K562 (cell line): ENCODE data around the gene PFN3. TPM values are rescaled to one million over a fixed set of nuclear protein-coding genes. Genes with fewer than 3 reads are reported as not detected.
A peak's percentile ranks its signal among the peaks of the same experiment; 100 is the strongest.

ENCODE experiments used
- ATAC-seq: fragments of 200-7000 bp; cut with Tn5 transposase; 3 replicates; pipeline ENCODE4 v1.9.1; 2020; ENCODE audit warnings: moderate library complexity
- BruUV-seq: library from RNA; stranded (reverse); fragments of 400-500 nt; replicated peaks from 2 replicates; lab custom pipeline; 2021; lab: Mats Ljungman, UMichigan
- CTCF ChIA-PET: fragments of 300-600 bp; formaldehyde crosslinking; extraction: SDS; loops from one replicate; lab custom pipeline; 2021; ENCODE audit warnings: low intra/inter-chr PET ratio; lab: Yijun Ruan, JAX
- POLR2A ChIA-PET: fragments of 300-600, 350-650 bp; sonication (Branson Sonifier 250); formaldehyde crosslinking; extraction: SDS; loops from one replicate; lab custom pipeline; 2021; ENCODE audit warnings: antibody characterized with exemption, inconsistent platforms; lab: Yijun Ruan, JAX
- DNase-seq, 4 experiments: peaks; one replicate each; pipeline versions ENCODE4 v3.0.0 to v3.0.0-alpha.2; 2011 to 2018; ENCODE audit warnings: low spot score in 3 of 4, mixed read lengths in 3 of 4; ENCODE audit errors: extremely low read depth in 1 of 4
- FAIRE-seq: peaks from 2 replicates; lab custom pipeline; 2011; peaks lifted over from hg19 to GRCh38; lab: Jason Lieb, UNC
- H2AFZ ChIP-seq: 2 replicates; pipeline ENCODE4 v1.6.0; 2011; ENCODE audit warnings: low read depth, low read length, control low read depth, inconsistent platforms
- H3K27ac ChIP-seq: fragments of 200-600 bp; 3 replicates; pipeline ENCODE4 v1.8.0; 2011; ENCODE audit warnings: low read depth, mild to moderate bottlenecking, control low read depth, inconsistent platforms, low read length, moderate library complexity, mixed read lengths; ENCODE audit errors: extremely low read depth
- H3K27me3 ChIP-seq, 2 experiments: fragments of 300-600 bp in 1 of 2; 2 replicates in 1 of 2; 3 replicates in 1 of 2; pipeline versions ENCODE4 v1.6.0 to v1.8.0; 2011; ENCODE audit warnings: inconsistent platforms in 2 of 2, low read length in 2 of 2, mild to moderate bottlenecking in 1 of 2, mixed read lengths in 1 of 2, moderate library complexity in 1 of 2; ENCODE audit not compliant: control insufficient read depth in 2 of 2, insufficient read depth in 2 of 2
- H3K36me3 ChIP-seq: fragments of 300-600 bp; 3 replicates; pipeline ENCODE4 v1.8.0; 2011; ENCODE audit warnings: mild to moderate bottlenecking, low read length, inconsistent platforms; ENCODE audit not compliant: control insufficient read depth, insufficient read depth
- H3K4me1 ChIP-seq, 2 experiments: fragments of 200-600 bp in 1 of 2; replicated peaks in 1 of 2; 2 replicates in 1 of 2; 3 replicates in 1 of 2; pipeline versions ENCODE4 v1.5.1 to v1.8.0; 2011; ENCODE audit warnings: inconsistent platforms in 2 of 2, low read length in 2 of 2, mild to moderate bottlenecking in 1 of 2, mixed read lengths in 1 of 2, moderate library complexity in 1 of 2; ENCODE audit not compliant: control insufficient read depth in 2 of 2, insufficient read depth in 2 of 2
- H3K4me2 ChIP-seq: 2 replicates; pipeline ENCODE4 v1.6.1; 2011; ENCODE audit warnings: low read length, control low read depth, inconsistent platforms, mixed read lengths; ENCODE audit not compliant: insufficient read depth
- H3K4me3 ChIP-seq: fragments of 200-600 bp; sonication (generic), shearing (Covaris generic); 2 replicates; pipeline ENCODE4 v1.5.1; 2016; ENCODE audit warnings: control low read depth, inconsistent platforms
- H3K79me2 ChIP-seq: fragments of 200-600 bp; 3 replicates; pipeline ENCODE4 v1.8.0; 2011; ENCODE audit warnings: low read length, inconsistent platforms; ENCODE audit not compliant: control insufficient read depth, insufficient read depth
- H3K9ac ChIP-seq, 2 experiments: 2 replicates each; pipeline versions ENCODE4 v1.6.0 to v1.6.1; 2011; ENCODE audit warnings: low read depth in 2 of 2, low read length in 2 of 2, control low read depth in 1 of 2, inconsistent platforms in 1 of 2, mild to moderate bottlenecking in 1 of 2, mixed read lengths in 1 of 2; ENCODE audit not compliant: insufficient read depth in 1 of 2
- H3K9me1 ChIP-seq: one replicate; pipeline ENCODE4 v1.6.0; 2011; ENCODE audit warnings: inconsistent platforms, mild to moderate bottlenecking, low read length, moderate library complexity; ENCODE audit not compliant: control insufficient read depth, insufficient read depth
- H3K9me3 ChIP-seq: replicated peaks from 2 replicates; pipeline ENCODE4 v1.5.1; 2011; ENCODE audit warnings: low read depth, low read length, inconsistent platforms; ENCODE audit not compliant: control insufficient read depth, insufficient read depth
- H4K20me1 ChIP-seq: replicated peaks from 2 replicates; pipeline ENCODE4 v1.6.1; 2011; ENCODE audit warnings: low read length, inconsistent platforms, mixed read lengths; ENCODE audit not compliant: control insufficient read depth, insufficient read depth
- CBFA2T2 ChIP-seq: fragments of 450-650 bp; conservative IDR thresholded peaks from 2 replicates; pipeline ENCODE4 v1.6.1; 2017; ENCODE audit warnings: mild to moderate bottlenecking
- CTCF ChIP-seq, 3 experiments: IDR thresholded peaks in 2 of 3; conservative IDR thresholded peaks in 1 of 3; 2 replicates each; pipeline ENCODE4 v1.5.1; 2011 to 2012; ENCODE audit warnings: low read length in 3 of 3, mild to moderate bottlenecking in 3 of 3, control low read depth in 2 of 3, improper control_type of control experiment in 1 of 3, inconsistent platforms in 1 of 3, low read depth in 1 of 3, mixed read lengths in 1 of 3, moderate library complexity in 1 of 3; ENCODE audit not compliant: insufficient read depth in 2 of 3
- GATA2 ChIP-seq: sonication (generic); formaldehyde crosslinking; IDR thresholded peaks from 2 replicates; pipeline ENCODE4 v1.4.0; 2020; ENCODE audit warnings: mild to moderate bottlenecking, missing genetic modification reagents
- JUND ChIP-seq, 2 experiments: IDR thresholded peaks; 2 replicates in 1 of 2; 3 replicates in 1 of 2; pipeline ENCODE4 v1.6.1; 2011; ENCODE audit warnings: borderline replicate concordance in 2 of 2, low read depth in 2 of 2, low read length in 2 of 2, improper control_type of control experiment in 1 of 2, missing biosample characterization in 1 of 2, missing genetic modification characterization in 1 of 2, missing genetic modification reagents in 1 of 2
- RNF2 ChIP-seq: sonication (generic); IDR thresholded peaks from 2 replicates; pipeline ENCODE4 v1.6.1; 2016
- SMARCA4 ChIP-seq: fragments of 450-650 bp; IDR thresholded peaks from 2 replicates; pipeline ENCODE4 v1.6.1; 2016
- ZBTB2 ChIP-seq: fragments of 450-650 bp; IDR thresholded peaks from 2 replicates; pipeline ENCODE4 v1.6.1; 2016; ENCODE audit warnings: antibody characterized with exemption
- WGBS: fragments of 100-300 bp; shearing (Covaris generic); methylation state at CpG from one replicate; pipeline ENCODE4 v1.1.6; 2016; ENCODE audit warnings: low coverage, mixed read lengths; ENCODE audit not compliant: insufficient coverage; ENCODE audit errors: missing lambda C conversion rate; 5-methylcytosine and 5-hydroxymethylcytosine counted together
- in situ Hi-C: fragments of 300-500 bp; cut with MboI; formaldehyde crosslinking; loops from 4 replicates; pipeline ENCODE4 v1.15.0; 2018; ENCODE audit warnings: inconsistent platforms, mixed read lengths
- intact Hi-C: fragments of 100-400 bp; cut with micrococcal nuclease; formaldehyde crosslinking; loops from 2 replicates; pipeline ENCODE4 v1.14.2; 2022
- polyA plus RNA-seq, 8 experiments: library from polyadenylated mRNA; depleted of rRNA in 4 of 8; stranded (reverse) in 5 of 8; unstranded in 3 of 8; fragments of >200 nt; fragmentation: Nextera tagmentation in 2 of 8; fragmentation: Illumina TruSeq in 1 of 8; extraction: Ambion mirVana in 2 of 8; extraction: Trizol in 1 of 8; gene quantifications; 2 replicates each; pipeline versions ENCODE4 v1.2.1 to v1.2.3, GENCODE V29; 2011 to 2014; ENCODE audit warnings: inconsistent platforms in 1 of 8, missing spikeins in 1 of 8
- total RNA-seq, 7 experiments: library from RNA; depleted of rRNA in 6 of 7; stranded (reverse); fragments of >200 nt in 6 of 7; fragmentation: Illumina TruSeq in 2 of 7; extraction: Trizol in 2 of 7; gene quantifications; 2 replicates each; pipeline versions ENCODE4 v1.2.1 to v1.2.3, GENCODE V29; 2011 to 2021; ENCODE audit warnings: low replicate concordance in 1 of 7

Gene PFN3
- total and polyA plus RNA-seq, 9 of the 15 experiments (the other 6 are each of a cell fraction or from before 2014, with no cell fraction given), result not detected

DNA sequence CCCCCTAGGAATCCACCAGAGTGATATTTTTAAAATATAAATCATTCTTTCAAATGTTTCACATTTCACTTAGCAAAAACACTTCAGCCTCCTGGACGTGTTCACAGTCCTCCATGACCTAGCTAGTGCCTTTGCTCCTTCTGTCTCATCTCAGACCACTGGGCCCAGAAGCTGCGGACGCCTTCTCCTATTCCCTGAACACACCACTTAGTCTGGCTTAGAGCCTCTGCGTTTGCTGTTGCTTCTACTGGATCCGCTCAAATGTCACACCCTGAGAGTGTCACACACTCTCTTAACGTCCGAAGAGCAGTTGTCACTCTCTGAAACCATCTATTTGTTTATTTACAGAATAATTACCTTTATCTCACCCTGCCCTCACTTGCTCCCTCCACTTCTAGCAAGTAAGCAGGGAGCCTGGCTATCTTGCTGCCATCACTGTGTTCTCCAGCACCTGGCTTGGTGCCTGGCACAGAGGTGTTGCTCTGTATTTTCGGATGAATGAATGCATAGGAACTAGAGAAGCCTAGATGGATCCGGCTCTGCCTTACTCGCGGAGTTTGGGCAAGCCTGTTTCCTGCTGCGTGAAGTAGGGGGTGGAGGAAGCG lies 24.8 kb upstream of the PFN3 start (continued):
- TF ChIP-seq CTCF (IDR thresholded peaks at IDR 0.05 in 2 of 3, conservative IDR thresholded peaks at IDR 0.05 in 1 of 3; ENCODE audit: insufficient read depth in 2 of 3, low read depth in 1 of 3, low read length in 3 of 3), result no peak
- no peak for TF ChIP-seq RNF2
- TF ChIP-seq GATA2 (CRISPR knock-in tag), result 0 out of 2 replicates have a peak, but pooled peaks have one; percentile 12
- TF ChIP-seq JUND (IDR thresholded peaks at IDR 0.05; ENCODE audit: borderline replicate concordance, low read depth, low read length), result no peak
- TF ChIP-seq JUND (tag; IDR thresholded peaks at IDR 0.05; ENCODE audit: borderline replicate concordance, low read depth, low read length), result 0 out of 3 replicates have a peak, but pooled peaks have one; percentile 35
- peak; percentile 43; the same call in 1 of the 2 replicates for TF ChIP-seq SMARCA4

DNA sequence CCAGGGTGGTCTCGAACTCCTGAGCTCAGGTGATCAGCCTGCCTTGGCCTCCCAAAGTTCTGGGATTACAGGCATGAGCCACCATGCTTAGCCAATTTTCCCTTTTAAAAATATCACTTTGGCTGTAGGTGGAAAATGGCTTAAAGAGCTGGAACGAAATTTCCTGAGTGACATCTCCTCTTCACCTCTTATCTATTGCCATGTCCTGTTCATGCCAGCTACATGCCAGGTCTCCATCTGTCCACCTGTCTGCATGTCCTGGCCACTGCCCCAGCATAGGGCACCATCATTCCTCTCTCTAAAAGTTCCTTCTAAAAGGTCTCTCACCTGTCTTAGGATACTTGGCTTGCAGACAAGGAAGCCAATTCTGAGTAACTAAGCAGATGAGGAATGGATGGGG lies 23.2 kb upstream of the PFN3 start:
- DNase-seq, result no peak
- no peak overlapping the region for H3K27ac ChIP-seq
- H3K9me3 ChIP-seq, result no peaks in the 10 kb centered on the region
- in situ Hi-C loops, result no loop called here
- peaks cover 10% of the 10 kb centered on the region; the same call in 1 of the 2 replicates for H4K20me1 ChIP-seq
- peaks cover 21% of the 10 kb centered on the region for H3K79me2 ChIP-seq
- H3K4me1 ChIP-seq, result peaks cover 22 to 30% of the 10 kb centered on the region in 2 experiments
- no peak overlapping the region for H3K9ac ChIP-seq
- ATAC-seq, result no peak
- FAIRE-seq, result no peak
- no peak overlapping the region for H2AFZ ChIP-seq
- peaks cover 14% of the 10 kb centered on the region; the same call in 1 of the 3 replicates for H3K36me3 ChIP-seq
- H3K4me2 ChIP-seq, result no peak overlapping the region
- CTCF ChIA-PET, result interaction anchor here (0.6 kb wide), 1 partner anchor 34 kb away, joined by 5 read pairs; no protein-coding TSS in a partner anchor
- TF ChIP-seq CBFA2T2, result no peak
- no peak for TF ChIP-seq ZBTB2
- WGBS, result 29% methylated on average over 2 of the region's 2 CpGs
- no peaks in the 10 kb centered on the region for H3K27me3 ChIP-seq
- POLR2A ChIA-PET, result interaction anchor here (0.5 to 5.4 kb wide), 5 partner anchors 9 to 40 kb away, joined by 3 to 32 read pairs (median 4); partner anchors contain the start of gene SLC34A1
- no peak overlapping the region for H3K4me3 ChIP-seq
- no TSS peak for BruUV-seq
- intact Hi-C loops, result no loop called here
- no peaks in the 10 kb centered on the region for H3K9me1 ChIP-seq
